RWPE2 (cell line): ENCODE measurements around the gene SUPT20HL2.
"Not testable (repeated sequence)": the region's sequence is repeated elsewhere in the genome, so short reads cannot be mapped to it uniquely, and the experiment has no call there.

Experiments
- ATAC-seq: fragments of 200-7000 bp; cut with Tn5 transposase; 3 replicates; pipeline ENCODE4 v1.9.1; 2021; ENCODE audit warnings: low read depth
- DNase-seq: peaks from one replicate; pipeline ENCODE4 v3.0.0-alpha.2; 2020; ENCODE audit warnings: low spot score
- H3K27ac ChIP-seq: fragments of 450-650 bp; 2 replicates; pipeline ENCODE4 v1.5.1; 2017; ENCODE audit warnings: mild to moderate bottlenecking; ENCODE audit not compliant: poor library complexity, severe bottlenecking
- H3K27me3 ChIP-seq: fragments of 250-450 bp; sonication (Bioruptor Pico); 2 replicates; pipeline ENCODE4 v1.5.1; 2021; ENCODE audit warnings: mild to moderate bottlenecking, moderate library complexity; ENCODE audit not compliant: insufficient read depth, poor library complexity, severe bottlenecking
- H3K36me3 ChIP-seq: fragments of 250-450 bp; sonication (Bioruptor Pico); 2 replicates; pipeline ENCODE4 v1.5.1; 2020; ENCODE audit warnings: low read depth, mild to moderate bottlenecking, moderate library complexity
- H3K4me1 ChIP-seq: fragments of 250-450 bp; sonication (Bioruptor Pico); 2 replicates; pipeline ENCODE4 v1.5.1; 2021; ENCODE audit warnings: mild to moderate bottlenecking, moderate library complexity; ENCODE audit not compliant: insufficient read depth, poor library complexity, severe bottlenecking
- H3K4me3 ChIP-seq: fragments of 250-450 bp; sonication (Bioruptor Pico); 2 replicates; pipeline ENCODE4 v1.5.1; 2021; ENCODE audit warnings: mild to moderate bottlenecking, moderate library complexity; ENCODE audit not compliant: severe bottlenecking
- H3K9me3 ChIP-seq: fragments of 250-450 bp; sonication (Bioruptor Pico); 2 replicates; pipeline ENCODE4 v1.5.1; 2021; ENCODE audit warnings: mild to moderate bottlenecking, moderate library complexity; ENCODE audit not compliant: severe bottlenecking
- CTCF ChIP-seq: fragments of 450-650 bp; IDR thresholded peaks from one replicate; pipeline ENCODE4 v1.5.1; 2017; ENCODE audit warnings: mild to moderate bottlenecking, moderate library complexity; ENCODE audit not compliant: poor library complexity, severe bottlenecking

The SUPT20HL2 gene

GRCh38 chrX:24314019-24314635, at the start of gene SUPT20HL2:
TSS of gene SUPT20HL2 (minus strand) at chrX:24314069. CDS start at chrX:24313315, 754 bp downstream.
- DNase-seq (no peak), ATAC-seq (no peak)
- Histone ChIP-seq H3K27ac (no peak within 1 kb of the TSS), H3K36me3 (no peaks in the 10 kb centered on the region), H3K27me3 (no peaks in the 10 kb centered on the region), H3K4me3 (no peak within 1 kb of the TSS), H3K4me1 (no peaks in the 10 kb centered on the region), H3K9me3 (no peaks in the 10 kb centered on the region)
- TF ChIP-seq CTCF: no peak

- not testable (repeated sequence) for DNase-seq, H3K27ac ChIP-seq, ATAC-seq, H3K4me3 ChIP-seq, H3K36me3 ChIP-seq, H3K4me1 ChIP-seq, H3K9me3 ChIP-seq, H3K27me3 ChIP-seq
These were observed 48.3 kb upstream of the SUPT20HL2 start for GRCh38 chrX:24362089-24362745.

GRCh38 chrX:24360272-24360671, 46.4 kb upstream of the SUPT20HL2 start, which contains the start of gene SUPT20HL1:
TSS of gene SUPT20HL1 (plus strand) at chrX:24360639. CDS start at chrX:24362761, 2,122 bp downstream.
- Histone ChIP-seq H3K27me3 (no peaks in the 10 kb centered on the region), H3K4me3 (no peak within 1 kb of the TSS), H3K4me1 (no peaks in the 10 kb centered on the region), H3K27ac (no peak within 1 kb of the TSS), H3K36me3 (no peaks in the 10 kb centered on the region), H3K9me3 (no peaks in the 10 kb centered on the region)
- DNase-seq (no peak), ATAC-seq (no peak)
- no peak for TF ChIP-seq CTCF

GRCh38 chrX:24357106-24357505, 43.2 kb upstream of the SUPT20HL2 start:
- no peak overlapping the region for H3K4me3 ChIP-seq
- TF ChIP-seq CTCF: no peak
- ATAC-seq: no peak

GRCh38 chrX:24355095-24355494, 41.2 kb upstream of the SUPT20HL2 start:
- Histone ChIP-seq H3K4me1 (no peaks in the 10 kb centered on the region), H3K27ac (no peak overlapping the region), H3K4me3 (no peak overlapping the region), H3K9me3 (no peaks in the 10 kb centered on the region), H3K36me3 (no peaks in the 10 kb centered on the region), H3K27me3 (no peaks in the 10 kb centered on the region)
- DNase-seq: no peak
- no peak for ATAC-seq
- TF ChIP-seq CTCF: no peak

More at GRCh38 chrX:24357106-24357505, 43.2 kb upstream of the SUPT20HL2 start:
- H3K27me3 ChIP-seq: no peaks in the 10 kb centered on the region
- H3K4me1 ChIP-seq: no peaks in the 10 kb centered on the region
- DNase-seq: no peak
- no peaks in the 10 kb centered on the region for H3K9me3 ChIP-seq
- H3K27ac ChIP-seq: no peak overlapping the region
- H3K36me3 ChIP-seq: no peaks in the 10 kb centered on the region
